Progenitor cell of endocrine pancreas (in vitro differentiated cells): ENCODE results near the gene BLVRB. TPM values are rescaled to one million over a fixed set of nuclear protein-coding genes. Genes with fewer than 3 reads are reported as not detected.

ENCODE experiments used
- DNase-seq: peaks from one replicate; pipeline ENCODE4 v3.0.0; 2021; ENCODE audit warnings: low spot score; ENCODE audit not compliant: unreplicated experiment
- H3K27ac Mint-ChIP-seq: 2 replicates; pipeline ENCODE4 v1.8.0; 2021; ENCODE audit warnings: mild to moderate bottlenecking, moderate library complexity, mixed read lengths
- H3K27me3 Mint-ChIP-seq: 2 replicates; pipeline ENCODE4 v1.8.0; 2021; ENCODE audit warnings: mixed read lengths
- H3K36me3 Mint-ChIP-seq: 2 replicates; pipeline ENCODE4 v1.8.0; 2022; ENCODE audit warnings: mixed read lengths; ENCODE audit not compliant: insufficient read depth
- H3K4me1 Mint-ChIP-seq: 2 replicates; pipeline ENCODE4 v1.8.0; 2021; ENCODE audit warnings: low read depth, mixed read lengths
- H3K4me3 Mint-ChIP-seq: 2 replicates; pipeline ENCODE4 v1.8.0; 2021; ENCODE audit warnings: low read depth, mild to moderate bottlenecking, moderate library complexity, mixed read lengths
- H3K9me3 Mint-ChIP-seq: 2 replicates; pipeline ENCODE4 v1.8.0; 2021; ENCODE audit warnings: low read depth, mixed read lengths
- total RNA-seq: library from RNA; stranded (reverse); gene quantifications from 2 replicates; pipeline ENCODE4 v1.2.1, GENCODE V29; 2021
- TF ChIP-seq, protein P1 (sequence below): fragments of 200-600 bp; sonication (generic); IDR thresholded peaks from one replicate; pipeline ENCODE4 v1.5.0; 2021; ENCODE audit warnings: antibody characterized with exemption, mild to moderate bottlenecking; ENCODE audit not compliant: unreplicated experiment

The BLVRB gene
- total RNA-seq, 1 donor from 2014 or later: 14.0 TPM

DNA sequence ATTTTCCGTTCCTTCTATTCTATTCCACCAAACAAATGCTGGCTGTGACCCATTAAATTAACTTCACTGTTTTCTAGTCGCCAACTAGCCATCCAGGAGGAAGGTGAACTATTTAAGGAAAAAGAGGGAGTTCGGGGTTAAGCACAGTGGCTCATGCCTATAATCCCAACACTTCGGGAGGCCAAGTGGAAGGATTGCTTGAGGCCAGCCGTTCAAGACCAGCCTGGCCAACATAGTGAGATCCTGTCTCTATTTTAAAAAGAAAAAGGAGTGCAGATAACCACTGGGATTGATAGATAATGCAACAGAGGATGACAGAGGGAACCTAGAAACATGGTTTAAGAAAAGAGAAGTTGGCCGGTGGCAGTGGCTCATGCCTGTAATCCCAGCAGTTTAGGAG, 45.9 kb upstream of the BLVRB start:
- Mint-ChIP-seq H3K4me1 (no peaks in the 10 kb centered on the region), H3K27ac (no peak overlapping the region), H3K27me3 (peaks cover 62% of the 10 kb centered on the region), H3K36me3 (no peaks in the 10 kb centered on the region), H3K4me3 (no peak overlapping the region), H3K9me3 (no peaks in the 10 kb centered on the region)
- TF ChIP-seq, protein P1, sequence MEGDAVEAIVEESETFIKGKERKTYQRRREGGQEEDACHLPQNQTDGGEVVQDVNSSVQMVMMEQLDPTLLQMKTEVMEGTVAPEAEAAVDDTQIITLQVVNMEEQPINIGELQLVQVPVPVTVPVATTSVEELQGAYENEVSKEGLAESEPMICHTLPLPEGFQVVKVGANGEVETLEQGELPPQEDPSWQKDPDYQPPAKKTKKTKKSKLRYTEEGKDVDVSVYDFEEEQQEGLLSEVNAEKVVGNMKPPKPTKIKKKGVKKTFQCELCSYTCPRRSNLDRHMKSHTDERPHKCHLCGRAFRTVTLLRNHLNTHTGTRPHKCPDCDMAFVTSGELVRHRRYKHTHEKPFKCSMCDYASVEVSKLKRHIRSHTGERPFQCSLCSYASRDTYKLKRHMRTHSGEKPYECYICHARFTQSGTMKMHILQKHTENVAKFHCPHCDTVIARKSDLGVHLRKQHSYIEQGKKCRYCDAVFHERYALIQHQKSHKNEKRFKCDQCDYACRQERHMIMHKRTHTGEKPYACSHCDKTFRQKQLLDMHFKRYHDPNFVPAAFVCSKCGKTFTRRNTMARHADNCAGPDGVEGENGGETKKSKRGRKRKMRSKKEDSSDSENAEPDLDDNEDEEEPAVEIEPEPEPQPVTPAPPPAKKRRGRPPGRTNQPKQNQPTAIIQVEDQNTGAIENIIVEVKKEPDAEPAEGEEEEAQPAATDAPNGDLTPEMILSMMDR: no peak
- DNase-seq: no peak

DNA sequence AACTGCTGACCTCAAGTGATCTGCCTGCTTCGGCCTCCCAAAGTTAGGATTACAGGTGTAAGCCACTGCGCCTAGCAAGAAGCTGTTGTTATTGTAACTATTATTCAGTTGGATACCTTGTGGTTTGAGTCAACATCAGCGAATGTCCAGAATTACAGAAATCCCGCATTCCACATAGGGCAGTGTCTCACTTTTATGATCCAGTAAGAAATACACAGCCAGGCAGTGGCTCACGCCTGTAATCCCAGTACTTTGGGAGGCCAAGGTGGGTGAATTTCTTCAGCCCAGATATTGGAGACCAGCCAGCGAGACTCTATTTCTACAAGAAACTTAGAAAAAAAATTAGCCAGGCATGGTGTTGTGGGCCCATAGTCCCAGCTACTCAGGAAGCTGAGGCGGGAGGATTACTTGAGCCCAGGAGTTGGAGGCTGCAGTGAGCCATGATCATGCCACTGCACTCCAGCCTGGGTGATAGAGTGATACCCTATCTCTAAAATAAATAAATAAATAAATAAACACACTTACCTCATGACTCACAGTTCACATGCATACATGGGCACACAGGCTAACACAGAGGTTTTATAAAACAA, 45.1 kb upstream of the BLVRB start:
- Mint-ChIP-seq H3K4me3 (no peak overlapping the region), H3K27ac (no peak overlapping the region), H3K36me3 (no peaks in the 10 kb centered on the region), H3K9me3 (no peaks in the 10 kb centered on the region), H3K27me3 (peaks cover 70% of the 10 kb centered on the region), H3K4me1 (no peaks in the 10 kb centered on the region)
- no peak for DNase-seq
- TF ChIP-seq, protein P1: no peak

DNA sequence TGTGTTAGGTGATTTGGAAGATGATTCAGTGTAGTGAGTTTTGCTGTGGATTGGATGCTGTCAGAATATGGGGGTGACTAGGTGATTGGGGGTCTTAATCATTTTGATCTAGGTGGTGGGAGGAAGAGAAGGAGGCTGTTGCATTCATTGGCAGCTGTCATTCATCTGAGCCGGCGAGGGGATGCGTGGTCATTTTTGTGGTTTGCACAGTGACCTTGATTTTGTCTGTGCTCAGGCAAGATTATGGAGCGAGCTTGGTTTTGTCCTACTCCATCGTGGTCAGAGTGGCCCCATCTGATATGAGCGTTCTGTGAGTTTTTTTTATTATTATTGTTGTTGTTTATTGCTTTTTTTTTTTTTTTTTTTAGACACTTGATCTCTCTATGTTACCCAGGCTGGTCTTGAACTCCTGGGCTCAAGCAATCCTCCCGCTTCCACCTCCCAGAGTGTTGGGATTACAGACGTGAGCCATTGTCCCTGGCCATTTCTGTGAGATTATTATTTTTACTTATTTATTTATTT, 43.3 kb upstream of the BLVRB start:
- no peak for DNase-seq
- Mint-ChIP-seq H3K4me3 (no peak overlapping the region), H3K27ac (no peak overlapping the region), H3K36me3 (no peaks in the 10 kb centered on the region), H3K27me3 (peaks cover 66% of the 10 kb centered on the region), H3K9me3 (no peaks in the 10 kb centered on the region), H3K4me1 (no peaks in the 10 kb centered on the region)
- TF ChIP-seq, protein P1: no peak

DNA sequence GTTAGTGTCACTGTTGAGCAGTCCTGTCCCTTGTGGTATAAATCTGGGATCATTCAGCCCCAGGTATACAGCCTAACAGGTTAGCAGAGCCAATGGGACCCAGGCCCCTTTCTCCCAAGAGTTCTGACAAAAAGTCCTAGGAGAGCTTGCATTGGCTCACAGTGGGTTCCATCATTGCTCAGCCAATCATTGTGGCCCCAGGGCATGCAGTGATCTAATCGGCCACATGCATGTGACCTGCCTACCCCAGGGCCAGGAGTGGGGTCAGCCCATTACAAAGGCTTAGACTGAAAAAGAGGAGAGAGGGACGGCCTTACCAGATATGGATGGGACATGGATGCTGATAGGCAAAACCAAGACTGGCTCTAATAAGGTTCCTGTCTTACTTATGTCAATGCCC, 42.3 kb upstream of the BLVRB start:
- no peak for DNase-seq
- no peak overlapping the region for H3K27ac Mint-ChIP-seq
- H3K27me3 Mint-ChIP-seq: peaks cover 63% of the 10 kb centered on the region
- no peaks in the 10 kb centered on the region for H3K4me1 Mint-ChIP-seq
- no peaks in the 10 kb centered on the region for H3K36me3 Mint-ChIP-seq
- H3K4me3 Mint-ChIP-seq: no peak overlapping the region
- TF ChIP-seq, protein P1: no peak
- H3K9me3 Mint-ChIP-seq: no peaks in the 10 kb centered on the region

DNA sequence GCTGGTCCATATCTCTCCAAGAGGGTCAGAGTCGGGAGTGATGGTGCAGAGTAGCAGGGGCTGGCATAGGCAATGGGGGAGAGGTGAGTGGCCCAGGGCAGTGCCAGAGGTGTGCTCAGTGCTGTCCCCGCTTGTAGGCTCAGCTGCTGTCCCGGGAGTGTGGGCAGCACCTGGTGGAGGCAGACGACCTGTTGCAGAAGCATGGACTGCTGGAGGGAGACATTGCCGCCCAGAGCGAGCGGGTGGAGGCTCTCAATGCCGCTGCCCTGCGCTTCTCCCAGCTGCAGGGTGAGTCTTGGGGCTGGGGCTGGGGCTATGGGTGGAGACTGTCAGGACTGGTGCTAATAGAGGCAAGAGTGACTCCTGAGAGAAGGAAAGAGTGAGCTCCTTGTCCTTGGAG, 40.6 kb upstream of the BLVRB start:
- peaks cover 60% of the 10 kb centered on the region for H3K27me3 Mint-ChIP-seq
- no peak overlapping the region for H3K4me3 Mint-ChIP-seq
- DNase-seq: no peak
- H3K4me1 Mint-ChIP-seq: no peaks in the 10 kb centered on the region
- H3K27ac Mint-ChIP-seq: no peak overlapping the region
- H3K36me3 Mint-ChIP-seq: no peaks in the 10 kb centered on the region
- no peaks in the 10 kb centered on the region for H3K9me3 Mint-ChIP-seq
- TF ChIP-seq, protein P1: no peak
